Loucy (cell line): ENCODE results near the gene KLF6.
"Not testable (repeated sequence)": the region's sequence is repeated elsewhere in the genome, so short reads cannot be mapped to it uniquely, and the experiment has no call there.

Experiments
- H2AFZ ChIP-seq: fragments of 200-600 bp; sonication (generic); 2 replicates; pipeline ENCODE4 v1.6.0; 2016; ENCODE audit warnings: antibody characterized with exemption, mild to moderate bottlenecking, low read length, moderate library complexity
- H3F3A ChIP-seq: fragments of 200-600 bp; 2 replicates; pipeline ENCODE4 v1.6.0; 2016; ENCODE audit warnings: antibody characterized with exemption, low read depth, mild to moderate bottlenecking
- H3K27me3 ChIP-seq: fragments of 200-600 bp; sonication (generic); 2 replicates; pipeline ENCODE4 v1.6.1; 2014; ENCODE audit warnings: low read length, mild to moderate bottlenecking; ENCODE audit not compliant: insufficient read depth, poor library complexity, severe bottlenecking
- H3K36me3 ChIP-seq: fragments of 200-600 bp; sonication (generic); 2 replicates; pipeline ENCODE4 v1.6.1; 2016; ENCODE audit warnings: low read length; ENCODE audit not compliant: insufficient read depth
- H3K4me1 ChIP-seq: fragments of 200-600 bp; sonication (generic); 2 replicates; pipeline ENCODE4 v1.5.1; 2014; ENCODE audit warnings: low read length, mild to moderate bottlenecking; ENCODE audit not compliant: insufficient read depth, poor library complexity, severe bottlenecking
- H3K4me2 ChIP-seq: fragments of 200-600 bp; sonication (generic); 2 replicates; pipeline ENCODE4 v1.6.0; 2014; ENCODE audit warnings: antibody characterized with exemption, low read length, low read depth, mild to moderate bottlenecking; ENCODE audit not compliant: poor library complexity, severe bottlenecking
- H3K4me3 ChIP-seq: fragments of 200-600 bp; sonication (generic); 2 replicates; pipeline ENCODE4 v1.5.1; 2014; ENCODE audit warnings: low read length, mild to moderate bottlenecking, mixed read lengths; ENCODE audit not compliant: poor library complexity, severe bottlenecking
- H3K79me2 ChIP-seq: fragments of 200-600 bp; sonication (generic); 2 replicates; pipeline ENCODE4 v1.6.1; 2014; ENCODE audit warnings: low read length; ENCODE audit not compliant: insufficient read depth
- H3K9ac ChIP-seq: fragments of 200-600 bp; sonication (generic); 2 replicates; pipeline ENCODE4 v1.6.0; 2014; ENCODE audit warnings: mild to moderate bottlenecking, low read depth, low read length, moderate library complexity; ENCODE audit not compliant: poor library complexity, severe bottlenecking
- H3K9me2 ChIP-seq: fragments of 200-600 bp; sonication (generic); replicated peaks from 2 replicates; pipeline ENCODE4 v1.6.1; 2016; ENCODE audit warnings: low read depth, low read length, mixed read lengths
- H3K9me3 ChIP-seq: fragments of 200-600 bp; sonication (generic); 2 replicates; pipeline ENCODE4 v1.6.1; 2014; ENCODE audit warnings: mild to moderate bottlenecking, antibody characterized with exemption, low read length, low read depth; ENCODE audit not compliant: insufficient read depth
- H4K20me1 ChIP-seq: fragments of 200-600 bp; sonication (generic); 2 replicates; pipeline ENCODE4 v1.6.0; 2014; ENCODE audit warnings: antibody characterized with exemption, low read length, mild to moderate bottlenecking; ENCODE audit not compliant: insufficient read depth, poor library complexity, severe bottlenecking
- CTCF ChIP-seq: fragments of 200-600 bp; sonication (generic); conservative IDR thresholded peaks from 2 replicates; pipeline ENCODE4 v1.5.1; 2014; ENCODE audit warnings: mild to moderate bottlenecking, antibody characterized with exemption, low read length
- EZH2phosphoT487 ChIP-seq: fragments of 200-600 bp; IDR thresholded peaks from 2 replicates; pipeline ENCODE4 v1.6.1; 2018; ENCODE audit warnings: antibody characterized with exemption, mild to moderate bottlenecking, moderate library complexity, borderline replicate concordance

The KLF6 gene

GRCh38 chr10:3735175-3735574 is 49.8 kb downstream of the KLF6 start:
- Histone ChIP-seq H4K20me1 (no peaks in the 10 kb centered on the region), H3K9me2 (no peaks in the 10 kb centered on the region), H2AFZ (no peak overlapping the region), H3K4me1 (no peaks in the 10 kb centered on the region), H3F3A (no peaks in the 10 kb centered on the region), H3K9ac (no peak overlapping the region), H3K79me2 (no peaks in the 10 kb centered on the region), H3K4me3 (no peak overlapping the region), H3K27me3 (no peaks in the 10 kb centered on the region), H3K36me3 (no peaks in the 10 kb centered on the region), H3K9me3 (0 out of 2 replicates have a peak, but pooled peaks cover 2% of the 10 kb centered on the region), H3K4me2 (no peak overlapping the region)
- TF ChIP-seq EZH2phosphoT487 (no peak), CTCF (peak; percentile 26; the same call in 1 of the 2 replicates)

DNA sequence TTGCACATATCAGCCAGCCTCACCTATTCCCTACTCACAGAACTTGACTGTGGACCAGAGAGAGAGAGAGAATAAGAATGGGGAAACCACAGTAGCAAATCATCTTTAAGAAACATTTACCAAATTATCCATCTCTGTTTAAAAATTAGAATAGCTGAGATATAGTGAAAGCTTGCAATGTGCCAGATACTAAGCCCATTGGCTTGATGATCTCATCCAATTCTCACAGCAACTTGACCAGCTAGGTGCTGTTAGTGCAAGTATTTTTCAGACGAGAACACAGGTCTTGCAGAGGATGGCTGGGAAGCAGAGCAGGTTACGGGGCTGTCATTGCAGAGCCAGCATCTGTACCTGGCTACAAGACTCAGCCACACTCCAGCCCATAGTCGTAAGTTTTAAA is 50.9 kb downstream of the KLF6 start:
- Histone ChIP-seq H3K9me3 (0 out of 2 replicates have a peak, but pooled peaks cover 2% of the 10 kb centered on the region), H3K27me3 (no peaks in the 10 kb centered on the region), H3F3A (no peaks in the 10 kb centered on the region), H3K4me2 (no peak overlapping the region), H4K20me1 (no peaks in the 10 kb centered on the region), H3K4me3 (no peak overlapping the region), H3K36me3 (no peaks in the 10 kb centered on the region), H2AFZ (no peak overlapping the region), H3K4me1 (no peaks in the 10 kb centered on the region), H3K9me2 (no peaks in the 10 kb centered on the region), H3K79me2 (no peaks in the 10 kb centered on the region), H3K9ac (no peak overlapping the region)
- TF ChIP-seq CTCF (no peak), EZH2phosphoT487 (no peak)

DNA sequence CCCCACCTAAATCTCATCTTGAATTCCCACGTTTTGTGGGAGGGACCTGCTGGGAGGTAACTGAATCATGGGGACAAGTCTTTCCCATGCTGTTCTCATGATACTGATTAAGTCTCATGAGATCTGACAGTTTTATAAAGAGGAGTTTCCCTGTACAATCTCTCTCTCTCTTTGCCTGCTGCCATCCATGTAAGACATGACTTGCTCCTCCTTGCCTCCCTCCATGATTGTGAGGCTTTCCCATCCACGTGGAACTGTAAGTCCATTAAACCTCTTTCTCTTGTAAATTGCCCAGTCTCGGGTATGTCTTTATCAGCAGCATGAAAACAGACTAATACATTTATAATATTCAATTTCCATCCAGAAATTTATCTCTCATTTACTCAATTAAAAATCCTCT is 52.8 kb downstream of the KLF6 start:
- H4K20me1 ChIP-seq, H3K4me3 ChIP-seq, H3K9ac ChIP-seq, H3K36me3 ChIP-seq, H3K9me3 ChIP-seq, H3K4me1 ChIP-seq, H3K9me2 ChIP-seq, H3K4me2 ChIP-seq, H2AFZ ChIP-seq, H3K27me3 ChIP-seq, H3K79me2 ChIP-seq, H3F3A ChIP-seq: not testable (repeated sequence)

- Histone ChIP-seq H3K79me2 (no peaks in the 10 kb centered on the region), H3K9ac (no peak overlapping the region), H2AFZ (no peak overlapping the region), H3K4me3 (no peak overlapping the region), H3F3A (no peaks in the 10 kb centered on the region), H3K36me3 (no peaks in the 10 kb centered on the region), H3K9me3 (0 out of 2 replicates have a peak, but pooled peaks cover 2% of the 10 kb centered on the region), H3K4me1 (no peaks in the 10 kb centered on the region), H3K9me2 (no peaks in the 10 kb centered on the region), H4K20me1 (no peaks in the 10 kb centered on the region), H3K27me3 (no peaks in the 10 kb centered on the region), H3K4me2 (no peak overlapping the region)
- TF ChIP-seq CTCF, result no peak
- no peak for TF ChIP-seq EZH2phosphoT487
These were observed 55.5 kb downstream of the KLF6 start for GRCh38 chr10:3729397-3729976.
